ENCODE measurements around the gene MYH15. TPM values are rescaled to one million over a fixed set of nuclear protein-coding genes. Genes with fewer than 3 reads are reported as not detected.

MYH15 gene
- total RNA-seq, 4 donors from 2014 or later = 0.10 to 0.27 (median 0.13) TPM; not detected in 1

DNA sequence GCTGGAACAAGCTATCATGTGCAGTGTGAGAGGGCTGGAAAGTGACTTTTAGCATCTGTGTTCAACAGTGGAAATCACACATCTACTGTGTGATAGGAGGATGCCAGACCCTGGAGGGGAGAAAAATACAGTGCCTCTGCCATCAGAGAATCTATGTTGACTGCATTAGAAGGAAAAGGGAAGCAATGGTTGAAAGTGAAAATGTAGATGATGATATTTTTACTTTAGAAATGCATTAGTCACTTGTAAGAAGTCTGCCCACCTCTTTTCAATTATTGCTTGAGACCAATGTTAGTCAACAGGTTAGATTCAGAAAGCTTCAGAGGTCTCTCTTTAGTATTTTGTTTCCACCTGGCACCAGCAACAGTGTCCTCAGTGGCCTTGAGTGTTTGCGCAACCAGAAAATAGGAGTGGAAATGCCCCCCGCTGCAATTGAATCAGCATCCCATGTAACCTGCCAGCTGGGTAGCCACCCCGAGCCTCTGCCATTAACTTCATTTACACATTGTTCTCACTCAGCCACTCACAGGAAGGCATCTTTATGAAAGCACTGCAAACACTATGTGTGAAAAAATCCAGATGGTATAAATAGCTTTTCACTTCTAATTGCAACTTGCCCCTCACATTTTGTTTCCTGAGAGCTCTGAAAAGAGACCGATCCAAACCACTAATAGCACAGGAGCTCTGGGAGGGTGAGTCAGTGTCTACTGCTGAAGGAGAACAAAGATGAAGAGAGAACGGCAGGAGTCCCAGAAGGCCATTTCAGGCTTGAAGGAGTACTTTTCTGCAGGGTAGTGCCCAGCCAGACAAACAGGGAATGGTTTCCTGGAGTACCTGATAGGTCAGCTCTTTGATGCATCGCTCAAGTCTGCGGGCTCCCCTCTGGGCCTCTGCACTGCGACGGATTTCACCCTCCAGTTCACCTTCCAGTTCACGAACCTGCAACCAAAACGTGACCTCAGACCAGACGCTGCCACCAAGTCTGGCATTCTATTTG, 122.0 kb downstream of the MYH15 start:
- no peak for TF ChIP-seq POLR2A (IDR thresholded peaks at IDR 0.05)
- TF ChIP-seq, protein P1, sequence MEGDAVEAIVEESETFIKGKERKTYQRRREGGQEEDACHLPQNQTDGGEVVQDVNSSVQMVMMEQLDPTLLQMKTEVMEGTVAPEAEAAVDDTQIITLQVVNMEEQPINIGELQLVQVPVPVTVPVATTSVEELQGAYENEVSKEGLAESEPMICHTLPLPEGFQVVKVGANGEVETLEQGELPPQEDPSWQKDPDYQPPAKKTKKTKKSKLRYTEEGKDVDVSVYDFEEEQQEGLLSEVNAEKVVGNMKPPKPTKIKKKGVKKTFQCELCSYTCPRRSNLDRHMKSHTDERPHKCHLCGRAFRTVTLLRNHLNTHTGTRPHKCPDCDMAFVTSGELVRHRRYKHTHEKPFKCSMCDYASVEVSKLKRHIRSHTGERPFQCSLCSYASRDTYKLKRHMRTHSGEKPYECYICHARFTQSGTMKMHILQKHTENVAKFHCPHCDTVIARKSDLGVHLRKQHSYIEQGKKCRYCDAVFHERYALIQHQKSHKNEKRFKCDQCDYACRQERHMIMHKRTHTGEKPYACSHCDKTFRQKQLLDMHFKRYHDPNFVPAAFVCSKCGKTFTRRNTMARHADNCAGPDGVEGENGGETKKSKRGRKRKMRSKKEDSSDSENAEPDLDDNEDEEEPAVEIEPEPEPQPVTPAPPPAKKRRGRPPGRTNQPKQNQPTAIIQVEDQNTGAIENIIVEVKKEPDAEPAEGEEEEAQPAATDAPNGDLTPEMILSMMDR (IDR thresholded peaks at IDR 0.05 in 4 of 5, conservative IDR thresholded peaks at IDR 0.05 in 1 of 5) = no peak
- Histone ChIP-seq H3K27me3 (no peaks in the 10 kb centered on the region), H3K36me3 (no peaks in the 10 kb centered on the region), H3K9me3 (no peaks in the 10 kb centered on the region), H3K4me3 (no peak overlapping the region), H3K27ac (no peak overlapping the region), H3K4me1 (no peaks in the 10 kb centered on the region)
- DNase-seq = no peak
- ATAC-seq = no peak
- in situ Hi-C loops (cut with MboI; ENCODE audit: low sequenced_read_pairs in 4 of 4) (no loop called here), intact Hi-C loops (cut with DNase I; ENCODE audit: low total_unique reads) (no loop called here)

DNA sequence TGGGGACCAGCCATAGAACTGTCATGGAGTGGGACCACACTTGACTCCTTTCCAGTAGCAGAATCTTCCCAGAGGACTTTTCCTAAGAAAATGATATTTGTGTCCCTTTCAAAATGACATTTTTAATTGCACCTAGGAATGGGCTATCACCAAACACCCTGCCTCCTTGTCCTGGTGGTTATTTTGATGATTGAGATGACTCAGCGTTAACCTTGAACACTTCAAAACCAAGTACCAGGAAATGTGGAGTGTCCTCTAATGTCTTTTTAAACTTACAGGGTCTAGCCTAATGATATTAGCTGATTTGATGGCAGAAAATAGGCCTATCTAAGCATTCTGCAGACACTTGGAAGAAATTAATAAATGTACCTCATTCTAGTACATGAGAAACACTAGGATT, 123.3 kb downstream of the MYH15 start:
- Histone ChIP-seq H3K27ac (no peak overlapping the region), H3K27me3 (no peaks in the 10 kb centered on the region), H3K4me3 (no peak overlapping the region), H3K36me3 (no peaks in the 10 kb centered on the region), H3K9me3 (no peaks in the 10 kb centered on the region), H3K4me1 (no peaks in the 10 kb centered on the region)
- DNase-seq (no peak), ATAC-seq (no peak)
- intact Hi-C loops (cut with DNase I; ENCODE audit: low total_unique reads) = no loop called here
- TF ChIP-seq, protein P1 (IDR thresholded peaks at IDR 0.05 in 4 of 5, conservative IDR thresholded peaks at IDR 0.05 in 1 of 5) = no peak
- no peak for TF ChIP-seq POLR2A (IDR thresholded peaks at IDR 0.05)
- in situ Hi-C loops (cut with MboI; ENCODE audit: low sequenced_read_pairs in 4 of 4) = no loop called here

DNA sequence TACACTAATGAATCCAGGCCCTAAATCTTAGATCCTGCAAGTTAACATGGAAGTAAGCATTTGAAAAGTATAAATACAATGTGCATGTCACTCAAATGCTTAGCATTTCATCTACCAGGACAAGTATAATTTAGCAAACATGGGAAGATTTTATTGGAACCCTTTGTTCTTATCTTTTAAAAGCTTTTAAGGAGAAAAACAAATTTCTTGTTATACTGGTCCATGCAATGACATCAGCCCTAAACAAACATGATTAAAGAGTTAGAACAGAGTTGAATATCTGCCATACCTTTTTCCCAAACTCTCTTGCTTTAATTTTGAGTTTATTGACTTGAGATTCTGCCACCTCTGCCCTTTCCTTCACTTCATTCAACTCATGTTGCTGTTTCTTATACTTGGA, 127.1 kb downstream of the MYH15 start:
- H3K27me3 ChIP-seq = no peaks in the 10 kb centered on the region
- no peak overlapping the region for H3K4me3 ChIP-seq
- no peak overlapping the region for H3K27ac ChIP-seq
- H3K36me3 ChIP-seq = no peaks in the 10 kb centered on the region
- H3K4me1 ChIP-seq = no peaks in the 10 kb centered on the region
- ATAC-seq (no peak), DNase-seq (no peak)
- TF ChIP-seq POLR2A (IDR thresholded peaks at IDR 0.05) = no peak
- TF ChIP-seq, protein P1 (IDR thresholded peaks at IDR 0.05 in 4 of 5, conservative IDR thresholded peaks at IDR 0.05 in 1 of 5) = no peak
- intact Hi-C loops (cut with DNase I; ENCODE audit: low total_unique reads) = no loop called here
- in situ Hi-C loops (cut with MboI; ENCODE audit: low sequenced_read_pairs in 4 of 4) = no loop called here
- H3K9me3 ChIP-seq = no peaks in the 10 kb centered on the region

DNA sequence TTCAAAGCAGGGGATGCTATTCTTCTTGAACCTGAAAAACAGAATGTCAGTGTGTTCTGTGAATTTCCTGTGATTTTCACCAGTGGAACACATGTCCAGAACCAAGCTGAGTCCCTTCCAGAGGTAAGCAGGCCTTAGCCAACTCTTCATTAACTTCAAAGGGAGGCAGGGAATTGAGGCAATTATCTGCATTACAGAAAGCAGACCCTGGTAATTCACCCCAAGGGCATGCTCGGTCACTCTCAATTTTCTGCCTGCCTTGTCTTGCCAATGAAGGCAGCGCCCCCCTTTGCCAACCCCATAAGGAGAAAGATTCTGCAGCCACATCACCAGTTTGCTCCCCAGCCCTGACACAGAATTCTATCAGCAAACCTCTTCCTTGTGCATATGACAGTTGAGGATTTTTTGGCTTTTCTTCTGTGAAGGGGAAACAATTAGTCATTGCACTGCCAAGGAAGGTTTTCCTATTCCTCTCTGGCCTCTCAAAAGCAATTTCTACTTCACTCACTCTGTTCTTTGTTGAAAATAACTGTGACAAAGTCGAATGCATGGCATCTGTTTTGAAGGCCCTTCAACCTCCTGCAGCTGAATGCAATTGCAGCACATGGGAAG, 128.8 kb downstream of the MYH15 start:
- H3K36me3 ChIP-seq = no peaks in the 10 kb centered on the region
- no peaks in the 10 kb centered on the region for H3K4me1 ChIP-seq
- no peaks in the 10 kb centered on the region for H3K9me3 ChIP-seq
- intact Hi-C loops (cut with DNase I; ENCODE audit: low total_unique reads) = no loop called here
- no peaks in the 10 kb centered on the region for H3K27me3 ChIP-seq
- no peak for DNase-seq
- no peak for ATAC-seq
- no peak overlapping the region for H3K27ac ChIP-seq
- TF ChIP-seq POLR2A (IDR thresholded peaks at IDR 0.05) = no peak
- TF ChIP-seq, protein P1 (IDR thresholded peaks at IDR 0.05 in 4 of 5, conservative IDR thresholded peaks at IDR 0.05 in 1 of 5) = no peak
- in situ Hi-C loops (cut with MboI; ENCODE audit: low sequenced_read_pairs in 4 of 4) = no loop called here
- H3K4me3 ChIP-seq = no peak overlapping the region

Measured in gastrocnemius medialis (tissue), 4 donors.